Lower lobe of right lung (tissue), 2 donors: ENCODE data around the gene CXorf66. TPM values are rescaled to one million over a fixed set of nuclear protein-coding genes. Genes with fewer than 3 reads are reported as not detected.
A peak's percentile ranks its signal among the peaks of the same experiment; 100 is the strongest.

Source experiments
- ATAC-seq, 2 donors: fragments of 200-7000 bp; cut with Tn5 transposase; one replicate each; pipeline ENCODE4 v1.9.1; 2020 to 2022; ENCODE audit warnings: mild to moderate bottlenecking in 2 of 2, moderate library complexity in 2 of 2
- DNase-seq: peaks from one replicate; pipeline ENCODE4 v3.0.0-alpha.2; 2020
- H3K27ac ChIP-seq: fragments of 200-600 bp; one replicate; pipeline ENCODE4 v1.8.0; 2022
- H3K27me3 ChIP-seq: fragments of 200-600 bp; one replicate; pipeline ENCODE4 v1.8.0; 2022; ENCODE audit warnings: low read depth
- H3K36me3 ChIP-seq: fragments of 200-600 bp; one replicate; pipeline ENCODE4 v1.8.0; 2022; ENCODE audit warnings: mild to moderate bottlenecking
- H3K4me1 ChIP-seq: fragments of 200-600 bp; one replicate; pipeline ENCODE4 v1.8.0; 2022
- H3K4me3 ChIP-seq: fragments of 200-600 bp; one replicate; pipeline ENCODE4 v1.8.0; 2022; ENCODE audit warnings: mild to moderate bottlenecking
- H3K9me3 ChIP-seq: fragments of 200-600 bp; one replicate; pipeline ENCODE4 v1.8.0; 2022
- intact Hi-C: fragments of 100-400 bp; cut with DNase I; formaldehyde crosslinking; loops from one replicate; pipeline ENCODE4 v1.11.0; 2022
- total RNA-seq: library from RNA; stranded (reverse); fragmentation: NEBNext Ultra II Directional; extraction: Animal tissue kit (Norgen Biotek cat#: 25700); gene quantifications from one replicate; pipeline ENCODE4 v1.2.1, GENCODE V29; 2021
- TF ChIP-seq, protein P1 (sequence below): fragments of 200-600 bp; IDR thresholded peaks from one replicate; pipeline ENCODE4 v1.8.0; 2022; ENCODE audit warnings: antibody characterized with exemption, mild to moderate bottlenecking
- donor health status: DM: no; HTN: yes; CAD: no; lungs with severe emphysema.

Gene CXorf66
- total RNA-seq, 1 donor from 2014 or later, result not detected

- intact Hi-C loops, result no loop called here
- no peaks in the 10 kb centered on the region for H3K36me3 ChIP-seq
- H3K4me1 ChIP-seq, result no peaks in the 10 kb centered on the region
- DNase-seq (no peak), ATAC-seq (no peak)
- no peak overlapping the region for H3K27ac ChIP-seq
- TF ChIP-seq, protein P1, sequence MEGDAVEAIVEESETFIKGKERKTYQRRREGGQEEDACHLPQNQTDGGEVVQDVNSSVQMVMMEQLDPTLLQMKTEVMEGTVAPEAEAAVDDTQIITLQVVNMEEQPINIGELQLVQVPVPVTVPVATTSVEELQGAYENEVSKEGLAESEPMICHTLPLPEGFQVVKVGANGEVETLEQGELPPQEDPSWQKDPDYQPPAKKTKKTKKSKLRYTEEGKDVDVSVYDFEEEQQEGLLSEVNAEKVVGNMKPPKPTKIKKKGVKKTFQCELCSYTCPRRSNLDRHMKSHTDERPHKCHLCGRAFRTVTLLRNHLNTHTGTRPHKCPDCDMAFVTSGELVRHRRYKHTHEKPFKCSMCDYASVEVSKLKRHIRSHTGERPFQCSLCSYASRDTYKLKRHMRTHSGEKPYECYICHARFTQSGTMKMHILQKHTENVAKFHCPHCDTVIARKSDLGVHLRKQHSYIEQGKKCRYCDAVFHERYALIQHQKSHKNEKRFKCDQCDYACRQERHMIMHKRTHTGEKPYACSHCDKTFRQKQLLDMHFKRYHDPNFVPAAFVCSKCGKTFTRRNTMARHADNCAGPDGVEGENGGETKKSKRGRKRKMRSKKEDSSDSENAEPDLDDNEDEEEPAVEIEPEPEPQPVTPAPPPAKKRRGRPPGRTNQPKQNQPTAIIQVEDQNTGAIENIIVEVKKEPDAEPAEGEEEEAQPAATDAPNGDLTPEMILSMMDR, result no peak
- no peaks in the 10 kb centered on the region for H3K27me3 ChIP-seq
- no peak overlapping the region for H3K4me3 ChIP-seq
- no peaks in the 10 kb centered on the region for H3K9me3 ChIP-seq
These were observed 20.2 kb downstream of the CXorf66 start for GRCh38 chrX:139945075-139945474.

- no peak overlapping the region for H3K27ac ChIP-seq
- H3K27me3 ChIP-seq, result no peaks in the 10 kb centered on the region
- DNase-seq (no peak), ATAC-seq (no peak)
- no peak overlapping the region for H3K4me3 ChIP-seq
- H3K36me3 ChIP-seq, result no peaks in the 10 kb centered on the region
- no peaks in the 10 kb centered on the region for H3K9me3 ChIP-seq
- no peaks in the 10 kb centered on the region for H3K4me1 ChIP-seq
- TF ChIP-seq, protein P1, result no peak
- intact Hi-C loops, result no loop called here
These were observed 29.1 kb downstream of the CXorf66 start for GRCh38 chrX:139936259-139936658.

DNA sequence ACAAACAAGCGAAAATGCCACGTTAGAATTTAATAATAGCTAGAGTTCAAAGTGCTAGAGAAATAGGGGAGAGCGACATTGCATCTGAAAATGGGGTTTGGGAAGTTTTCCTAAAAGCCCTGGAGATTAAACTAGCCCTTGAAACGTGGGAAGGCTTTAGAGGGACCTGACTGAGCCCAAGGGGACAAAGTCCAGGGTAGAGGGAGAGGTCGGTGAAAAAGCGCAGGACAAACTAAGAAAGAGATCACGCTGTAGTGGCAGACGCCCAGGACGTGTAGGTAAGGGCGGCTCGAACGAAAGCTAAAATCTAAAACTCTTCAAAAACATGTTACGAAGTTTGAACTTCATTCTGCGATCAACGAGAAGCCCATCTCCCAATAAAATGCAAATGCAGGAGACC, 31.4 kb downstream of the CXorf66 start:
- Histone ChIP-seq H3K27ac (peak overlapping the region; percentile 95), H3K4me3 (peak overlapping the region; percentile 71), H3K4me1 (peaks cover 3% of the 10 kb centered on the region), H3K36me3 (no peaks in the 10 kb centered on the region), H3K9me3 (no peaks in the 10 kb centered on the region), H3K27me3 (no peaks in the 10 kb centered on the region)
- intact Hi-C loops, result no loop called here
- TF ChIP-seq, protein P1, result no peak
- no peak for ATAC-seq
- no peak for DNase-seq

DNA sequence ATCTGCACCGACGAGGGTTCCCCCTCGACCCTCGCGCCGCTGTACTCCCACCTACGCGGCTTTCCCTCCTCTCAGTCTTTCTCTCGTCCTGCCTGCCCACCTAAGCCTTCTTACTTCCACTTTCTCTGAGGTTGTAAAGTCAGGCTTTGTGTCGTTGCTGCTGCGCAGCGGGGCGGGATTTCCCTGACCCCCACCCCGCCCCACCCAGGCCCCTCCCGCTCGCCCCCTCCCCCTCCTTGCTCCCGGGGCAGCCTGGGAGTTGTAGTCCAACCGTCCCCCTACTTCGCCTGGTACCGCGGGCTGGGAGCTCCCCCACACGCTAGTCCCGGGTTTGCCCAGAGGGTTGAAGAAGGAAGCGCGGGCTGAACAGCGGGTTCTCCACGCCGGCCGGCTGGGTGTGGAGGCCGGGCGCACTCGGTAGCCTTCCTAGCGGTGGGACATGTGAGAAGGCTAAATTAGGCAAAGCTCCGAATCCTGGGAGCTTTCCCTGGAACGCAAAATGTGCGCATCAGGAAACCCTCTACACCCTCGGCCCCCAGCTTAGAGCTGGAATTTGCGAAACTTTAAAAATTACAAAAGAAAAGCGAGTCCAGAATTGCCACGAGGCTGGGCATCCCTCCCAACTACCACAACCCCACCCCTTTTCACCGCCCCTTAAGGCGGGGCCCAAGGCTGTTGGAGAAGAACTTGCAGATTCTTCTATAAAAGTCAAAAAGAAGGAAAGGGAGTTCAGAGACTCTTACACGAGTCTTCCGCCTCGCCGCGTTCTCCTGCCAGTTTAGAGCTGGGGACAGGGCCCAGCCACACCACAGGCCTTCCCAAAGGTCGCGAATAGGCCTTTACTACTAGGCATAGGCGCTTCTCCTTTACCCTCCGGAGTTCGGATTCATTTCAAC, 32.2 kb downstream of the CXorf66 start, which contains the start of gene ATP11C:
Gene ATP11C (minus strand): TSS at position 153 of the 896 bp plus-strand sequence. CDS start 1,011 bp downstream, outside the sequence.
- TF ChIP-seq, protein P1, result no peak
- ATAC-seq, result peak; percentile 95 to 97
- Histone ChIP-seq H3K27me3 (no peaks in the 10 kb centered on the region), H3K9me3 (no peaks in the 10 kb centered on the region), H3K36me3 (no peaks in the 10 kb centered on the region), H3K27ac (peak within 1 kb of the TSS; percentile 95), H3K4me1 (peaks cover 3% of the 10 kb centered on the region), H3K4me3 (peak within 1 kb of the TSS; percentile 71)
- intact Hi-C loops, result no loop called here
- DNase-seq, result peak; percentile 82

DNA sequence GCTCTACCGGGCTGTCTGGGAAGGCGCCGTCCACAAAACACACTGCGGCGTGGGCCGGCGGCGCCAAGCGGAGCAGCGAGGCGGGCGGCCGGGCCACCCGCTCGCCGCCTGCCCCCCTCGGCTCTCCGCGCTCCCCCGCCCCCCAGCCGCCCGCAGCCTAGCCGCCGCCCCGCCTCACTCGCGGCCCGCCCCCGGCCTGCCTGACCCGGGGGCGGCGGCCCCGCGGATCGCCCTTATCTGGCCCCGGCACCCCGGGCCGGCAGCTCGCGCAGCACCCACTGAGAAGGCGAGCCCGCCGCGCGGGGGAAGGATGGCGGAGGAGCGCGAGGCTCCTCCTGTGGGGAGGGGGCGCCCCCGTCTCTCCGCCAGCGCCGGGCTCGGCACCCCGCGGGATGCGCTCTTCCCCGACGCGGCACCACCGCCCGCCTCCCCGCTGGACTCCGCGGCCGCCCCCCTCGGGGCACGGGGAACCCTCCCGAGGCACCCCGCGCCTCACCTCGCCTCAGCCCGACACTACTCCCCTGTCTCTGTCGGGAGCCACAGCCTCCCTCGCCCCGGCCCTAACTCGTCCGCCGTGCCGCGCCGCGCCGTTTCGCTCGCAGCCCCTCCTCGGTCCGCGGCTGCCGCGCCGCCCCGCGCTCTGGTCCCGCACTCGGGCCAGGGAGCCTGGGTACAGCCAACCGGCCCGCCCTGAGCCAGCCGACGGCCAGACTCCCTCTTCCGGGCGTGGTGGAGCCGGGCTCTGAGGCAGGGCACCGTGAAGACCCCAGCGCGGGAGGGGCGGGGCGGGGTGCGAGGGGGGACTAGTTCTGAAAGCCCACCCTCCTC, 33.0 kb downstream of the CXorf66 start:
- TF ChIP-seq, protein P1, result no peak
- no peaks in the 10 kb centered on the region for H3K27me3 ChIP-seq
- H3K27ac ChIP-seq, result peak overlapping the region; percentile 95
- DNase-seq, result peak; percentile 62
- ATAC-seq, result peak; percentile 70 to 76
- intact Hi-C loops, result no loop called here
- H3K4me1 ChIP-seq, result peaks cover 3% of the 10 kb centered on the region
- peak overlapping the region; percentile 71 for H3K4me3 ChIP-seq
- no peaks in the 10 kb centered on the region for H3K36me3 ChIP-seq
- H3K9me3 ChIP-seq, result no peaks in the 10 kb centered on the region
